Activated naive CD4-positive, alpha-beta T cell treated with anti-CD3 and anti-CD28 coated beads for 36 hours (primary cell): Measurements from ENCODE around the gene NECTIN2. TPM values are rescaled to one million over a fixed set of nuclear protein-coding genes. Genes with fewer than 3 reads are reported as not detected.

ENCODE experiments used
- CTCF ChIA-PET: fragments of 350-600 bp; sonication (Branson Sonifier 250); formaldehyde crosslinking; loops from one replicate; lab custom pipeline; 2021; ENCODE audit warnings: antibody characterized with exemption; lab: Charles Lee
- DNase-seq: peaks from one replicate; pipeline ENCODE4 v3.0.0-alpha.2; 2020
- H3K27ac Mint-ChIP-seq: one replicate; pipeline ENCODE4 v1.8.0; 2021; ENCODE audit warnings: mild to moderate bottlenecking, mixed read lengths
- H3K27me3 Mint-ChIP-seq: one replicate; pipeline ENCODE4 v1.8.0; 2021; ENCODE audit warnings: low read depth, mixed read lengths
- H3K36me3 Mint-ChIP-seq: one replicate; pipeline ENCODE4 v1.8.0; 2021; ENCODE audit warnings: low read depth, mixed read lengths
- H3K4me1 Mint-ChIP-seq: one replicate; pipeline ENCODE4 v1.8.0; 2021; ENCODE audit warnings: low read depth, mixed read lengths
- H3K4me3 Mint-ChIP-seq: one replicate; pipeline ENCODE4 v1.8.0; 2021; ENCODE audit warnings: mild to moderate bottlenecking, moderate library complexity, mixed read lengths
- H3K9me3 Mint-ChIP-seq: one replicate; pipeline ENCODE4 v1.8.0; 2021; ENCODE audit warnings: mixed read lengths
- intact Hi-C: fragments of 100-400 bp; cut with micrococcal nuclease; formaldehyde crosslinking; loops from one replicate; pipeline ENCODE4 v1.15.1; 2023
- total RNA-seq, 2 experiments: library from RNA; stranded (reverse); gene quantifications; one replicate each; pipeline ENCODE4 v1.2.3, GENCODE V29; 2021

NECTIN2 gene
- total RNA-seq, 2 experiments from 2014 or later, result 0.88 to 1.1 TPM

DNA sequence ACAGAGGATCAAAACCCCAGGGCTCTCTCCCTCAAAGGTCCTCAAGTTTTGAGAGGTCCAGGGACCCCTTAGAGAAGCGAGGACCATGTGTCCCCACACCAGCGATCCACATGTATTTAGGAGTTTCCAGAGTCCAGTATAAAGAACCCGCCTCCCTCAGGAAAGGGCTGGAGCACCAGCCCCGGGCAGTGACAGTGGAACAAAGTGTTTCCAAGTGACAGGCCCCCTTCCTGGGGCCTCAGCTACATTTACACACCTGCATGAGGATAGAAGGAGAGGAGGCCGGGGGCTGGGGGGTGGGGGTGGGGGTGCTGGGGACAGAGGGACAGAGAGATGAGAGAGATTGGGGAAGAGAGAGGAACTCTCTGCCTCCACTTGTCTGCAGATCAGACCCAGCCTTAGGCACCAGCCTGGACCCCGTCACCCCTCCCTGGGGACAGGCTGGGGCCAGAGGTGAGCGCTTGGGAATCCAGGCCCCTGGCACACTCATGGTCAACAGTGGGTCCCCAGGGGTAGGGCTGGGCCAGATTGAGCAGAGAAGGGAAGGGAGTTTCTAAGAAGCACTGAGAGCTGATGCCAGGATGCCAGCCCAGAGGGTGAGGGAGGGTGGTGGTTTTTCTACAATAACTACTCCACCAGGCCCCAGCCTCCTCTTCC, 36.4 kb upstream of the NECTIN2 start:
- DNase-seq, result no peak
- Mint-ChIP-seq H3K27me3 (peaks cover 25% of the 10 kb centered on the region), H3K4me3 (no peak overlapping the region), H3K27ac (no peak overlapping the region), H3K9me3 (no peaks in the 10 kb centered on the region), H3K4me1 (peaks cover 6% of the 10 kb centered on the region), H3K36me3 (no peaks in the 10 kb centered on the region)
- intact Hi-C loops, result no loop called here
- CTCF ChIA-PET, result no interaction called here

DNA sequence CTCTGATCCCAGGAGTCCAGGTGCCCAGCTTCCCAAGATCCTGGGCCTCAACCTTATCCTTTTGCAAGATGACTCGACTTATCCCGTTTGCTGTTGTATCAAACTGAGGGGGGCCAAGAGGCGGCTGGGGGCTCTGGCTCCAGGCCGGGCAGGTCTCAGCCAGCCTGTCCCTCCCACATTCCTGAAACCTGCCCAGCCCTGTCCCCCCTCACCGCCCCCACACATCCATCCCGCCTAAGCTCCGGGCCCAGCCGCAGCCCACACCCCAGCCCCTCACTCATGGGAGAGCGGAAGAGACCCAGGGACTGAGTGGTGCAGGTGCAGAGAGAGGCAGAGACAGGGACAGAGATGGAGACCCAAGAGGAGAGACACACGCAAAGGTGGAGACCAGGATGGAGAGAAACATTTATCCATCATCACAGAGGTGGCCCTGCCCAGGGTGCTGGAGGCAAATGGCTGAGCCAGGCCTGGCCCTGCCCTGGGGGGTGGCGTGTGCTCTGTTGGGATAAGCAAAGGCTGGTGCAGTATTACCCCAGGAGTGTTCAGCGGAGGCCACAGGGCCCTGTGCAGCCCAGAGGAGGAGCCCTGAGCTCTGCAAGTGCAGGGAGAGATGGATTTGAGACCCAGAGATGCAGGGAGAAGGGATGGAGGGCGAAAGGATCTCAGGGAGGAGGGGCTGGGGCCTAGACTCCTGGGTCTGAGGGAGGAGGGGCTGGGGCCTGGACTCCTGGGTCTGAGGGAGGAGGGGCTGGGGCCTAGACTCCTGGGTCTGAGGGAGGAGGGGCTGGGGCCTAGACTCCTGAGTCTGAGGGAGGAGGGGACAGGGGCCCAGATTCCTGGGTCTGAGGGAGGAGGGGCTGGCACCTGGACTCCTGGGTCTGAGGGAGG, 35.6 kb upstream of the NECTIN2 start:
- Mint-ChIP-seq H3K9me3 (no peaks in the 10 kb centered on the region), H3K4me1 (peaks cover 6% of the 10 kb centered on the region), H3K27ac (no peak overlapping the region), H3K4me3 (no peak overlapping the region), H3K27me3 (peaks cover 25% of the 10 kb centered on the region), H3K36me3 (no peaks in the 10 kb centered on the region)
- DNase-seq, result no peak
- intact Hi-C loops, result no loop called here
- CTCF ChIA-PET, result no interaction called here

DNA sequence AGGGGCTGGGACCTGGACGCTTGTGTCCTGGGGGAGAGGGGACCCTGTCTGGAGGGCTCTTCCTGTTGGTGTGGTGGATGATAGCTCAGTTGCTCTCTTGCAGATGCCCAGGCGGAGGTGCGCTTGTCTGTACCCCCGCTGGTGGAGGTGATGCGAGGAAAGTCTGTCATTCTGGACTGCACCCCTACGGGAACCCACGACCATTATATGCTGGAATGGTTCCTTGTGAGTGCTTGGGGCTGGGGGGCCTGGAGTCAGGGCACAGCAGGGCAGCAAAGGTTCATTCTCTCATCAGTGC, 35.0 kb upstream of the NECTIN2 start:
- Mint-ChIP-seq H3K27me3 (peaks cover 25% of the 10 kb centered on the region), H3K36me3 (no peaks in the 10 kb centered on the region), H3K4me1 (peaks cover 6% of the 10 kb centered on the region), H3K9me3 (no peaks in the 10 kb centered on the region), H3K27ac (no peak overlapping the region), H3K4me3 (no peak overlapping the region)
- CTCF ChIA-PET, result no interaction called here
- no peak for DNase-seq
- intact Hi-C loops, result no loop called here

DNA sequence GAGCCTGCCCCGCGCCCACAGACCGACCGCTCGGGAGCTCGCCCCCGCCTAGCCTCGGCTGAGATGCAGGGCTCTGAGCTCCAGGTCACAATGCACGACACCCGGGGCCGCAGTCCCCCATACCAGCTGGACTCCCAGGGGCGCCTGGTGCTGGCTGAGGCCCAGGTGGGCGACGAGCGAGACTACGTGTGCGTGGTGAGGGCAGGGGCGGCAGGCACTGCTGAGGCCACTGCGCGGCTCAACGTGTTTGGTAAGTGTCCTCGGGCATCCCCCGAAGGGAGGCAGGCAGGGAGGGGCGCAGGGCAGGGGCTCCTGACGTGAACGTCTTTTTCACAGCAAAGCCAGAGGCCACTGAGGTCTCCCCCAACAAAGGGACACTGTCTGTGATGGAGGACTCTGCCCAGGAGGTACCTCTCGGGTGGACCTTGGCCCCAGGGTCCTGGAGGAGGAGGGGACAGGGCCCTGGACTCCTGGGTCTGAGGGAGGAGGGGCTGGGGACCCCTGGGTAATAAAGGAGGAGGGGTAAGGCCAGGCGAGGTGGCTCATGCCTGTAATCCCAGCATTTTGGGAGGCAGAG, 33.9 kb upstream of the NECTIN2 start:
- intact Hi-C loops, result no loop called here
- H3K4me3 Mint-ChIP-seq, result no peak overlapping the region
- peaks cover 25% of the 10 kb centered on the region for H3K27me3 Mint-ChIP-seq
- CTCF ChIA-PET, result interaction anchor here (0.7 kb wide), 1 partner anchor 88 kb away, joined by 3 read pairs; no protein-coding TSS in a partner anchor
- H3K36me3 Mint-ChIP-seq, result no peaks in the 10 kb centered on the region
- no peaks in the 10 kb centered on the region for H3K9me3 Mint-ChIP-seq
- no peak overlapping the region for H3K27ac Mint-ChIP-seq
- no peak for DNase-seq
- peaks cover 6% of the 10 kb centered on the region for H3K4me1 Mint-ChIP-seq

DNA sequence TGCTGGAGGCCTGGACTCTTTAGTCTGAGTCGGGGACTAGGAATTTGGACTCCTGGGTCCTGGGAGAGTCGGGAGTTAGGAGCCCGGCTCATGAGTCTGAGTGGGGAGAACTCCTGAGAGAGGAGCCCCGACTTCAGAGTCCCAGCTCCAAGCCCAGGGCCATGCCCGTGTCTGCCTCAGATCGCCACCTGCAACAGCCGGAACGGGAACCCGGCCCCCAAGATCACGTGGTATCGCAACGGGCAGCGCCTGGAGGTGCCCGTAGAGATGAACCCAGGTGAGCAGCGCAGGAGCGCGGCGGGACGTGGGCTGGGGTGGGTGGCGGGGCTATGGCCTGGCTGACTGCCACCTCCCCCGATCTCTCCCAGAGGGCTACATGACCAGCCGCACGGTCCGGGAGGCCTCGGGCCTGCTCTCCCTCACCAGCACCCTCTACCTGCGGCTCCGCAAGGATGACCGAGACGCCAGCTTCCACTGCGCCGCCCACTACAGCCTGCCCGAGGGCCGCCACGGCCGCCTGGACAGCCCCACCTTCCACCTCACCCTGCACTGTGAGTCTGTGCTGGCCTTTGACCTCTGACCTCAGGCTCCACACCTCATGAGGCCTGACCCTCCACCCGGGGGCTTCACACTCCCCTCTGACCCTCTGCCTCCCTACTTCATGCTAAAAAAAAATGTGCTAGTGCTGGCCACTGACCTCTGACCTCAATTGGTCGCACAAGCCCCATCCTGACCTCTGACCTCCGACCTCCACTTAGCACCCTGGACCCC, 32.8 kb upstream of the NECTIN2 start:
- Mint-ChIP-seq H3K27me3 (peaks cover 23% of the 10 kb centered on the region), H3K36me3 (no peaks in the 10 kb centered on the region), H3K9me3 (no peaks in the 10 kb centered on the region), H3K4me1 (peaks cover 6% of the 10 kb centered on the region), H3K4me3 (no peak overlapping the region), H3K27ac (no peak overlapping the region)
- CTCF ChIA-PET, result no interaction called here
- intact Hi-C loops, result no loop called here
- DNase-seq, result no peak

DNA sequence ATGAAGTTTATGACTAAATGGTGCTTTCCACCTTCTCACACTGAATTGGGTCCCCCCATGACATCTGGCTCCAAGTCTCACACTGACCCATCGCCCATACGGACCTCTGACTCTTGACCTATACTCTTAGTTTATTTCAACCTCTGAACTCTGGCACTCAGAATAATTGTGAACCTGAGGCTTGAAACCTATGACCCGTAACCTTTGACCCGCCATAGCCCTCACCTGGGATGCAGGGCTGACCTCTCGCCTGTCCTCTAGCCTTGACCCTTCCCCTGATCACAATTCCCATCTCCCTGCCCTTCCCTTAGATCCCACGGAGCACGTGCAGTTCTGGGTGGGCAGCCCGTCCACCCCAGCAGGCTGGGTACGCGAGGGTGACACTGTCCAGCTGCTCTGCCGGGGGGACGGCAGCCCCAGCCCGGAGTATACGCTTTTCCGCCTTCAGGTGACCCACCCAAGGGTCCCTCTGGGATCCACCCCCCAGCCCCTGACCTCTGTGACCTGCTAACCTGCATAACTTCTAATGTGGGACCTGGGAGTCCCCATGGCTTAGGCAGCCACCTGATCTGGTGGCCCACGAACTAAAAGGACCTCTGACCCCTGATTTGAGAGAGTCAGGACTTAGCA, 32.1 kb upstream of the NECTIN2 start:
- H3K27ac Mint-ChIP-seq, result no peak overlapping the region
- H3K9me3 Mint-ChIP-seq, result no peaks in the 10 kb centered on the region
- no peaks in the 10 kb centered on the region for H3K36me3 Mint-ChIP-seq
- H3K4me1 Mint-ChIP-seq, result peaks cover 5% of the 10 kb centered on the region
- H3K4me3 Mint-ChIP-seq, result no peak overlapping the region
- H3K27me3 Mint-ChIP-seq, result peaks cover 20% of the 10 kb centered on the region
- CTCF ChIA-PET, result no interaction called here
- DNase-seq, result no peak
- intact Hi-C loops, result no loop called here

DNA sequence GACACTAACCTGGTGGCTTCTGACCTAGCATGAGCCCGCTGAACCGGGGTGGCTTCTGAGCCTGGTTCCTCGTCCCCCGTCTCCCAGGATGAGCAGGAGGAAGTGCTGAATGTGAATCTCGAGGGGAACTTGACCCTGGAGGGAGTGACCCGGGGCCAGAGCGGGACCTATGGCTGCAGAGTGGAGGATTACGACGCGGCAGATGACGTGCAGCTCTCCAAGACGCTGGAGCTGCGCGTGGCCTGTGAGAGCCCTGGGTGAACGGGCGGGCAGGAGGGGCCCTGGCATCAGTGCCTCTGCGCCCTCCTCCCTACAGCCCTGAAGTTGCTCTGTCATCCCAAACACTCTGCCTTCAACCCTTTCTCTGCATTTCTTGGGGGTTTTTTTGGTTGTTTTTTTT, 31.6 kb upstream of the NECTIN2 start:
- intact Hi-C loops, result no loop called here
- Mint-ChIP-seq H3K36me3 (no peaks in the 10 kb centered on the region), H3K4me1 (no peaks in the 10 kb centered on the region), H3K9me3 (no peaks in the 10 kb centered on the region), H3K4me3 (no peak overlapping the region), H3K27me3 (peaks cover 17% of the 10 kb centered on the region), H3K27ac (no peak overlapping the region)
- no peak for DNase-seq
- CTCF ChIA-PET, result no interaction called here

DNA sequence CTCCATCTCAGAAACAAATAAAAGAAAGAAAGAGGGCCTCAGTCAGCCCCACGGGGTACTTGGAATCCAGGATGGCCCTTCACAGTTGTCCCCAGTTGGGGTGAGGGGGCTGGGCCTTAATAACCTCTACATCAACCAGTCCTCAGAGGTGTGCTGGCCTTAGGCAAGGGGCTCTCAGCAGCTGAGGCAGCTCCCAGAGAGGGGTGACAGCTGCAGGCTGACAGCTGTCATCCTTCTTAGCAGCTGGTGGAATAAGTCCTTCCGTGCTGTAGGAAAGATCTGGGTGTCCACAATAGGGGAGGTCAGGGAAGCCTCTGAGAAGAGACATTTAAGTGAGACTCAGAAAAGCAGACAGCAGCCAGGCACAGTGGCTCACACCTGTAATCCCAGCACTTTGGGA, 29.8 kb upstream of the NECTIN2 start:
- no peak overlapping the region for H3K27ac Mint-ChIP-seq
- intact Hi-C loops, result no loop called here
- peaks cover 7% of the 10 kb centered on the region for H3K27me3 Mint-ChIP-seq
- no peak overlapping the region for H3K4me3 Mint-ChIP-seq
- no peaks in the 10 kb centered on the region for H3K9me3 Mint-ChIP-seq
- no peaks in the 10 kb centered on the region for H3K4me1 Mint-ChIP-seq
- no peaks in the 10 kb centered on the region for H3K36me3 Mint-ChIP-seq
- no peak for DNase-seq
- CTCF ChIA-PET, result interaction anchor here (0.6 kb wide), 1 partner anchor 102 kb away, joined by 5 read pairs; no protein-coding TSS in a partner anchor

DNA sequence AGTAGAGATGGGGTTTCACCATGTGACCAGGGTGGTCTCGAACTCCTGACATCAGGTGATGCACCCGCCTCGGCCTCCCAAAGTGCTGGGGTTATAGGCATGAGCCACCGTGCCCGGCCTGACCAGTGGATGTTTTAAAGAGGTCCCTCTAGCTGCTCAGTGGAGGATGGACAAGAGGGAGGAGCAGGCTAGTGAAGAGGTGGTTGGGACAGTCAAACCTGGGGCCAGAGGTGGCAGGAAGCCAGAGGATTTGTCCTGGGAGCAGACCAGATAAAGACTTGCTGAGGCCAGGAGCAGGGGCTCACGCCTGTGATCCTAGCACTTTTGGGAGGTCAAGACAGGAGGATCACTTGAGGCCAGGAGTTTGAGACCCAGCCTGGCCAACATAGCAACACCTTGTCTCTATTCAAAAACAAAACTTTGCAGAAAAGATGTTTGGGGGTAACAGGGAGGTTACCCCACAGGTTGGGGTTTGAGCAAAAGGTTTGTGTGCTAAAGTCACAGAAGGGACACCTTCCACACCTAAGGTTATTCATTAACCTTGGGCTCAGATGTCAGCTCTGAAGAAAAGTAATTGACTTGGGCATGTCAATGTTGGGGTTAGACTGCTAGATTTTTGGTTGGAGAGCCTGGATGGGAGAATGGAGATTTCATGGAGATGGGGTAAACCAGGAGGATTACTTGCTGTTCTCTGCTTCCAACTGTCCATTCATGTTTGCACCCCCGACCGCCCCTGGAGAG, 28.2 kb upstream of the NECTIN2 start:
- intact Hi-C loops, result no loop called here
- Mint-ChIP-seq H3K4me1 (no peaks in the 10 kb centered on the region), H3K27me3 (peaks cover 6% of the 10 kb centered on the region), H3K36me3 (no peaks in the 10 kb centered on the region), H3K27ac (no peak overlapping the region), H3K4me3 (no peak overlapping the region), H3K9me3 (no peaks in the 10 kb centered on the region)
- no peak for DNase-seq
- CTCF ChIA-PET, result no interaction called here

DNA sequence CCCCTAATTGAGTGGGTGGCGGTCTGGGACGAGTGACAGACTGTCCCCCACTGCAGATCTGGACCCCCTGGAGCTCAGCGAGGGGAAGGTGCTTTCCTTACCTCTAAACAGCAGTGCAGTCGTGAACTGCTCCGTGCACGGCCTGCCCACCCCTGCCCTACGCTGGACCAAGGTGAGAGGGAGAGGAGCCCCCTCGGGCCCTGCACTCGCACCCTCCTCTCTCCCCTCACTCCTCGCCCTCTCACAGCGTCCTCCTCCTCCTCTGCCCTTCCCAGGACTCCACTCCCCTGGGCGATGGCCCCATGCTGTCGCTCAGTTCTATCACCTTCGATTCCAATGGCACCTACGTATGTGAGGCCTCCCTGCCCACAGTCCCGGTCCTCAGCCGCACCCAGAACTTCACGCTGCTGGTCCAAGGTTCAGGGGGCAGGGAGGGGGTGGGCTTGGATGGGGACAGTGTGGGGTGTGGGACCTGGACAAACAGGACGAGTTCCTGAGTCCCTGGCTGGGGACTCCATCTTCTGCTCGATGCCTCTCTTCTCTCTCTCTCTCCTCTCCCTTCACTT, 27.5 kb upstream of the NECTIN2 start:
- Mint-ChIP-seq H3K4me1 (no peaks in the 10 kb centered on the region), H3K4me3 (no peak overlapping the region), H3K36me3 (no peaks in the 10 kb centered on the region), H3K27me3 (peaks cover 6% of the 10 kb centered on the region), H3K27ac (no peak overlapping the region), H3K9me3 (no peaks in the 10 kb centered on the region)
- CTCF ChIA-PET, result no interaction called here
- intact Hi-C loops, result no loop called here
- no peak for DNase-seq

DNA sequence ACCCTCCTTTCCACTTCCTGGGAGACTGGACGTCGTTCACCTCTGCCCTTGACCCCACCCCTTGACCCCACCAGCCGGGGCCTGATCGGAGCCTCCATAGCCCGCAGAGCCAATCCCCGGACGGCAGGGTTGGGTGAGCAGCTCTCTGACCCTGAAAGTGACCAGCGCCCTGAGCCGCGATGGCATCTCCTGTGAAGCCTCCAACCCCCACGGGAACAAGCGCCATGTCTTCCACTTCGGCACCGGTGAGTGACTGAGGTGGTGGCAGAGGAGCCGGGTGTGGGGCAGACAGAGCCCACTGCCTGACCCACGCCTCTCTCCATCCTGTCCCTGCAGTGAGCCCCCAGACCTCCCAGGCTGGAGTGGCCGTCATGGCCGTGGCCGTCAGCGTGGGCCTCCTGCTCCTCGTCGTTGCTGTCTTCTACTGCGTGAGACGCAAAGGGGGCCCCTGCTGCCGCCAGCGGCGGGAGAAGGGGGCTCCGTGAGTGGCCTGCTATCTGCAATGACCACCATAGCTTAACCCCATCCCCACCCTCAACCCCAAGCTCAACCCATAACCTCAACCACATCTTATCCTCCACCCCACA, 26.8 kb upstream of the NECTIN2 start:
- H3K27ac Mint-ChIP-seq, result no peak overlapping the region
- intact Hi-C loops, result no loop called here
- no peaks in the 10 kb centered on the region for H3K9me3 Mint-ChIP-seq
- no peak overlapping the region for H3K4me3 Mint-ChIP-seq
- peaks cover 3% of the 10 kb centered on the region for H3K27me3 Mint-ChIP-seq
- H3K4me1 Mint-ChIP-seq, result no peaks in the 10 kb centered on the region
- no peak for DNase-seq
- H3K36me3 Mint-ChIP-seq, result no peaks in the 10 kb centered on the region
- CTCF ChIA-PET, result interaction anchor here (1.0 kb wide), 1 partner anchor 48 kb away, joined by 3 read pairs; no protein-coding TSS in a partner anchor
